ENCODE data around the gene EPHA5. TPM values are rescaled to one million over a fixed set of nuclear protein-coding genes. Genes with fewer than 3 reads are reported as not detected.

Gene EPHA5
- total RNA-seq, 1 experiment from 2014 or later: 8.7 TPM

DNA sequence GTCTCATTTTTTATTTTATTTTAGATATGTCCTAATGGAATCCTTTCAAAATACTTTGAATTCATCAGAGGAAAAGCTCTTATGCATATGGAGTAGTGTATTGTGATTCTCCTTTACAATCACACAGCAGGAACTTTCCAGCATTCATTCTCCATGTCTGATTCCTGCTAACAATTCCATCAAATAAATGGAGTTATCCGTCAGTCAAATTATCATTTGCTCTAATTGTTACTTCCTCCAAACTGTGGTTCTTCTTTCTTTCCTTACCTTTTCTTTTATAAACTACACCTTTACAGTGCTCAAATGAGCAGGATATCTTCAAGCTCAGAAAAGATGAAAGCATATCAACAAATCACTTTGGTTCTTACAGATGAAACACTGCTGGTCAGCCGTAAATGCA lies 80.4 kb downstream of the EPHA5 start:
- DNase-seq: no peak
- H3K4me3 ChIP-seq: no peak overlapping the region
- H3K36me3 ChIP-seq: no peaks in the 10 kb centered on the region; the same call in 1 of the 2 replicates
- no peaks in the 10 kb centered on the region for H3K4me1 ChIP-seq
- no peak overlapping the region for H3K27ac ChIP-seq
- no peaks in the 10 kb centered on the region for H3K27me3 ChIP-seq
- no peaks in the 10 kb centered on the region for H3K9me3 ChIP-seq (replicated peaks)

DNA sequence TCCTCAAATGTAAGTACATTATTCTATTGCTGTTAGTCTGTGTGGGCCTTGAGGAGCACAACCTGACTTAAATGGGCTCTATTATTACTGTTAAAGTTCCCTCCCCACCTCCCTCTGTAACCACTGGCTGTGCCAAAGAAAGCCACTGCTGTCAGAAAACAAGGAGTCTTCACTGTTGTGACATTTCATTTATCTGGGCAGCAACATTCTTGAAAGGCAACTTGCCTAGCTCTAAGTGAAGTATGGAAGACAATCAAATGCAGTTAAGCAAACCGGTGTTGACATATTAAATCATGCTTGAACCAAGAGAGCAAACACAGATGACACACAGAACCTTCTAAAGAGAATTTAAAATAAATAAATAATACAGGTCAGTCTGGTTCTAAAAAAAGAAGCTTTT lies 81.0 kb downstream of the EPHA5 start:
- no peak overlapping the region for H3K27ac ChIP-seq
- H3K27me3 ChIP-seq: no peaks in the 10 kb centered on the region
- no peak overlapping the region for H3K4me3 ChIP-seq
- no peaks in the 10 kb centered on the region for H3K4me1 ChIP-seq
- H3K9me3 ChIP-seq (replicated peaks): no peaks in the 10 kb centered on the region
- no peaks in the 10 kb centered on the region; the same call in 1 of the 2 replicates for H3K36me3 ChIP-seq
- DNase-seq: no peak

DNA sequence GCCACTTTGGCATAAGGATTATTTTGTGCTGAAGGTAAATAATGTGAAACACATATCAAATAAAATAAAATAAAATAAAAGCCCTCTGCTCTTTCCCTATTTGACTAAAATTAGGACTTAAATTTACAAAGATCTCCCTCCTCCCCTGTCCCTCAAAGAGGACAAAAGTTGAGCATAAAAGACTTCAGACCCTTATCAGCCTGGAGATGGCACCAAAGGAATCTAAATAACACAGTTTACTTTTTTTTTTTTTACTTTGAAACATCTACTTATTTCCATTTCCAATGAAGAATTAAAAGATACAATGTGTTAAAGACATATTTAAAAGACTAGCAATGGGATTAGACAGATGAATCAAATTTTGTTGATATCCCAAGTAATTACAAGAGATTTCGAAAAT lies 89.7 kb downstream of the EPHA5 start:
- no peaks in the 10 kb centered on the region; the same call in 1 of the 2 replicates for H3K36me3 ChIP-seq
- no peaks in the 10 kb centered on the region for H3K27me3 ChIP-seq
- 0 out of 2 replicates have a peak, but pooled peaks cover 2% of the 10 kb centered on the region for H3K4me1 ChIP-seq
- no peak for DNase-seq
- no peak overlapping the region for H3K27ac ChIP-seq
- H3K9me3 ChIP-seq (replicated peaks): no peaks in the 10 kb centered on the region
- no peak overlapping the region for H3K4me3 ChIP-seq

DNA sequence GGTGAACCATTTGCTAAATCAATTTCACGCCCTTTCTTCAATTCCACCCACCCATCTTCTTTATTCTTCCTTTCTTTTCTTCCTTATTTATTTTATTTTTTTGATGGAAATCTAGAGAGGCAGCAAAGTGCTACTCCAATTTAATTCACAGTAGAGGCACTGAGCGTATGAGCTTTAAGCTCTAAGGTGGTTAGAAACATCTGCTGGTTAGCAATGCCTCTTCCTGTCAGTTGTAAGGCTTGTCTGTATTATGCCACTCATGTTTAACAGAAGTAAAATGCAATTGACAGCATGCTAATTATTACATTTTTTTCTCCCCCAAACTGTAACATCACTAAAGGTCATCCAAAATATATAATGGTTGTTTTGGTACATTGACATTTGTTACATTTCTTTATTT lies 103.8 kb downstream of the EPHA5 start:
- Histone ChIP-seq H3K4me3 (no peak overlapping the region), H3K27ac (no peak overlapping the region), H3K27me3 (no peaks in the 10 kb centered on the region), H3K4me1 (no peaks in the 10 kb centered on the region), H3K9me3 (replicated peaks) (0 out of 2 replicates have a peak, but pooled peaks cover 3% of the 10 kb centered on the region), H3K36me3 (no peaks in the 10 kb centered on the region)
- no peak for DNase-seq

DNA sequence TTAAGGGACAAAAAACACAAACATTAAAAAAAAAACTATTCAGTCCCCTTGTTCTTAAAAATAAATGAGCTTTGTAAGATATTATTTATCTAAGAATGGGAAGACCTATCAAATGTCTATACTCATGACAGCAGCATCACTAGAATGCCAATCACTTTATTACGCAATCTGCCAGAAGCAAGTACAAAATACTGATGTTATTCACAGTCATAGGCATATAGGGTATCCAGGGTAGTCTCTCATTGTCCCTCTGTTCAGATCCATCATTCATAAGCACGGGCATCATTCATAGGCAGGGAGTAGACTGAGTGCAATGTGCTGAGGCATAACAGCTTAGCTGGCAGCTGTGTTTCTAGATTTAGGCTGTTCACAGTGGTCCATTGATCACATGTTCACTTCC lies 109.1 kb downstream of the EPHA5 start:
- Histone ChIP-seq H3K4me1 (peaks cover 4% of the 10 kb centered on the region; the same call in 1 of the 2 replicates), H3K36me3 (no peaks in the 10 kb centered on the region), H3K9me3 (replicated peaks) (no peaks in the 10 kb centered on the region), H3K27me3 (no peaks in the 10 kb centered on the region), H3K4me3 (no peak overlapping the region), H3K27ac (no peak overlapping the region)
- DNase-seq: peak in 1 of 2 experiments; percentile 44

DNA sequence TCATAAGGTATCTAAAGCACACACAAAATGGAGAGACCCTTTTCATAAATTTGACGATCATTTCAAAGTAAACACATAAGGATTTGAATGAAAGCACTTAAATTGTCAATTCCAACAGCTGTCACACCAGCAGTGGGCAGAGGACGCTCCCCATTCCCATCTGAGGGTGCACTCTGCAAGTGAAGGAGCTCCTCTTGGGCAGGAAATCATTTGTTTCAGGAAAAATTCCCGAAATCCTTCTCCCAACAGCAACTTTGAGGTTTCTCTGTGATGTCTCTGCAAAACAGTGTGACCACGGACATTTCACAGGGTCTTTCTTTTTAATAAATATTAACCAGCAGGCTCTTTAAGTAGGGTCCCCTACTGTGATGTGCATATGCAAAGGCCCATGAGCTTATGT lies 111.0 kb downstream of the EPHA5 start:
- Histone ChIP-seq H3K27me3 (no peaks in the 10 kb centered on the region), H3K4me3 (0 out of 2 replicates have a peak overlapping the region, but pooled peaks have one; percentile 4), H3K36me3 (no peaks in the 10 kb centered on the region), H3K4me1 (peaks cover 4% of the 10 kb centered on the region; the same call in 1 of the 2 replicates), H3K9me3 (replicated peaks) (no peaks in the 10 kb centered on the region), H3K27ac (peak overlapping the region; percentile 31; the same call in 1 of the 2 replicates)
- peak; percentile 61 to 73 for DNase-seq

DNA sequence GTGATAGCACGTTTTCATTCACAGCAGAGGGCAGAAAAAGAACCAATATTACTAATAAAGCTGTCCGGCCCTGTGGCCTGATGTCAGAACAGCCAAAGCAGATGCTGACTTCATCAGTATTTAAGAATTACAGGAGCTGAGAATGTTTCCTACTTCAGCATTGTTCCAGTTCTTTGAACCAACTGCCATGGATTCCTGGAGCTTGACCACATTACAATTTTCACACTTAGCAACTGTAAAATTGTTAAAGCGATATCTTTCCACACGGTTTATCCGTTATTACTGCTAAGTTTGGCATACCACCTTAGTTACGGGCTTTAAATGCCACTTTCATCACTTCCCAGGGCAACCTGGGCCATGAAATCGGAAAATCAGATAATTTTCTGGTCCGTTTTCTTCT lies 118.2 kb downstream of the EPHA5 start:
- no peaks in the 10 kb centered on the region for H3K9me3 ChIP-seq (replicated peaks)
- H3K27me3 ChIP-seq: no peaks in the 10 kb centered on the region
- no peaks in the 10 kb centered on the region for H3K36me3 ChIP-seq
- peak overlapping the region; percentile 5; the same call in 1 of the 2 replicates for H3K4me3 ChIP-seq
- peak overlapping the region; percentile 65 for H3K27ac ChIP-seq
- peaks cover 22% of the 10 kb centered on the region for H3K4me1 ChIP-seq
- DNase-seq: peak; percentile 29 to 72

DNA sequence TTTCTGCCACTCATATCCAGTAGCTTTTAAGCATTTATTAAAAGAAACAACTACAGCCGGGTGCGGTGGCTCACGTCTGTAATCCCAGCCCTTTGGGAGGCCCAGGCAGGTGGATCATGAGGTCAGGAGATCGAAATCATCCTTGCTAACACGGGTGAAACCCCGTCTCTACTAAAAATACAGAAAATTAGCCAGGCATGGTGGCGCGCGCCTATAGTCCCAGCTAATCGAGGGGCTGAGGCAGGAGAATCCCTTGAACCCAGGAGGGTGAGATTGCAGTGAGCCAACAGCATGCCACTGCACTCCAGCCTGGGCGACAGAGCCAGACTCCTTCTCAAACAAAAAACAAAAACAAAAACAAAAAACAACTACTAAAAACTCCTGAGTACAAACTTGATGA lies 119.8 kb downstream of the EPHA5 start:
- H3K4me1 ChIP-seq: peaks cover 22% of the 10 kb centered on the region
- H3K27ac ChIP-seq: no peak overlapping the region
- no peaks in the 10 kb centered on the region for H3K36me3 ChIP-seq
- DNase-seq: no peak
- H3K4me3 ChIP-seq: no peak overlapping the region
- no peaks in the 10 kb centered on the region for H3K9me3 ChIP-seq (replicated peaks)
- H3K27me3 ChIP-seq: no peaks in the 10 kb centered on the region

DNA sequence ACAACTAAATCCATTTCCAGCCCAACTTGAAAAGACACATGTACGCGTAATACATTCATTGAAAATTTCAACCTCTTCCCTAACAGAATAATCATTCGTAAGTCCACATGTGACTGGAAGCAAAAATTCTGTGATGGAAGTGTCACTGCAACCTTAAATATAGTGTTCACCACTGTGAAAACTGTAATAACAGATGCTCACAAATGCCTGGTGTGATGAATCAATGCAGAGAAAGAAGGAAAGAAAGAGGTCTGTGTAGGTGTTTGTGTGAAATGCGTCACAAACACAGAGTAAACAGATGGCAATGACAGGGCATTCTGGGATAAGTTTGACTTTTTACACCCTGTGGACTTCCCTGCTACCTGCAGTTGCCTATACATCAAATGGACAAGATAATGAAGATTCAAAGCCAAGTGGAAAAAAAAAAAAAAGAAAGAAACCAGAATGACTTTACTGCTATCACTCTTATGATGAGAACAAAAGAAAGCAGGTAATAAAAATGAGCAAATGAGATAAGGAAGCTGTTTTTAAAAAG lies 123.3 kb downstream of the EPHA5 start:
- Histone ChIP-seq H3K4me3 (no peak overlapping the region), H3K36me3 (no peaks in the 10 kb centered on the region; the same call in 1 of the 2 replicates), H3K27ac (no peak overlapping the region), H3K9me3 (replicated peaks) (no peaks in the 10 kb centered on the region), H3K4me1 (peaks cover 12% of the 10 kb centered on the region; the same call in 1 of the 2 replicates), H3K27me3 (no peaks in the 10 kb centered on the region)
- no peak for DNase-seq

DNA sequence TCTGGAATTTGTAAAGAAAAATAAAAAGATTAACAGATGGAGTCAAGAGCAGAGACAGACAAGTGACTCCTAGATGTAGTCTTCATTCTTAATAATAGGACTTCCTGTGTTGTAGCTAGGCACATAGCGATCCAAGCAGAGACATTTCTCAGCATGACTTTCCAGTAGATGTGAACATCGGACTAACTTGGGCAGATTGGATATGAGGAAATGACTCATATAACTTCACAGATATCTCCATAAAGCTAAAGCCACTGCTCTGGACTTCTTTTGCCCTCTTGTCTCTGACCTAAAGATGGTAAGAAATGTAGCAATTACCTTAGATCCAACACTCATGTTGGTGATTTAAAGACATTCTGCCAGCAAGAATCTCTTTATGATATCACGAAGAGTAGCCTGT lies 131.7 kb downstream of the EPHA5 start:
- Histone ChIP-seq H3K27ac (no peak overlapping the region), H3K36me3 (no peaks in the 10 kb centered on the region; the same call in 1 of the 2 replicates), H3K27me3 (no peaks in the 10 kb centered on the region), H3K4me3 (no peak overlapping the region), H3K9me3 (replicated peaks) (no peaks in the 10 kb centered on the region), H3K4me1 (no peaks in the 10 kb centered on the region)
- no peak for DNase-seq

DNA sequence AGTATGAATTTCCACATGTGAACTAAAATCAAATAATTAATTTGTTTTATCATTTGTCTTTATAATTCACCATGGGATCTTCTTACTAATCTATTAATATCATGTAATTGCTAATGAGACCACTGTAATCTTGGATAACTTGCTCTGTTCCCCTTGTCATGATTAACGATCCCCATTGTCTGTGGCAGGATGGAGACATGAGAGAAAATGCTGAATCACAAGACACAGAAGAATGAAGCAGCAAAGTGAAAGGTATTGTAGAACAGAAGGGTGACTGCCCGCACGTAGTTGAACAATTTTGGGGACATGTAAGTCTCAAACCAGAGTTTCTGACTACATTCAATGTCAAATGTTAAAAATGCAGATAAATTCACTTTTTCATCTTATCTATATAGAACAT lies 135.2 kb downstream of the EPHA5 start:
- H3K27ac ChIP-seq: no peak overlapping the region
- H3K9me3 ChIP-seq (replicated peaks): no peaks in the 10 kb centered on the region
- no peak for DNase-seq
- no peaks in the 10 kb centered on the region for H3K4me1 ChIP-seq
- H3K36me3 ChIP-seq: 0 out of 2 replicates have a peak, but pooled peaks cover 2% of the 10 kb centered on the region
- H3K4me3 ChIP-seq: no peak overlapping the region
- H3K27me3 ChIP-seq: no peaks in the 10 kb centered on the region

DNA sequence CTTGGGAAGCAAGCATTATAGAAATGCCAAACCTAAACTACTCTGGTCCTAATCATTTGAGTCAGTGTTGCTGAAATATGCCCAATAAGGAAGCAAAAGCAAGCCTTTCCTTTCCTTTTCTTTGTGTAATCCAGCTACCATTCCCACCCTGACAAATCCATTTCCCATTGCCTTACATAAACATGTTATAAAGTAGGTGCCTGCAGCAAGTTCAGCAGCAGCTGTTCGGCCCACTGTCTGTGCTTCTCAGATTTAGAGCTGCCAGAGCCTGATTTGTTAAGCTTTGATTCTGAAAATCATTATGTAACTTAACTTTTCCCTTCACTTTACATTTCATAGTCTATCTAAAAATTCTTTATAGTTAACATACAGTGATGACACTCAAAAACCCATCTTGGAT lies 148.6 kb downstream of the EPHA5 start:
- H3K4me3 ChIP-seq: no peak overlapping the region

DNA sequence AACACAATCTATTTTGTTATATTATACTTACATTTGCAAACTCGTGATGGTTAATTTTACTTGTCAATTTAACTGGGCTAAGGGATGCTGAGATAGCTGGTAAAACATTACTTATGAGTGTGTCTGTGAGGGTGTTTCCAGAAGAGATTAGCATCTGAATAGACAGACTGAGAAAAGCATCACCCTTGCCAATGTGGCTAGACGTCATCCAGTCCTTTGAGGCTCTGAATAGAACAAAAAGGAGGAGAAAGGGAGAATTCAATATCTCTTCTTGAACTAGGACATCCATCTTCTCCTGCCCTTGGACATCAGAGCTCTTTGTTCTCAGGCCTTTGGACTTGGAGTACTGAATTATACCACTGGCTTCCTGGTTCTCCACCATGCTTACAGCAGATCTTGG lies 154.6 kb downstream of the EPHA5 start:
- DNase-seq: no peak
- Histone ChIP-seq H3K36me3 (no peaks in the 10 kb centered on the region), H3K4me1 (peaks cover 24% of the 10 kb centered on the region), H3K27ac (no peak overlapping the region), H3K4me3 (no peak overlapping the region), H3K27me3 (no peaks in the 10 kb centered on the region), H3K9me3 (replicated peaks) (peaks cover 3% of the 10 kb centered on the region; the same call in 1 of the 2 replicates)

More for the DNA sequence above, 148.6 kb downstream of the EPHA5 start:
- peak overlapping the region; percentile 76 for H3K27ac ChIP-seq
- peaks cover 22% of the 10 kb centered on the region for H3K4me1 ChIP-seq
- peak; percentile 78 to 88 for DNase-seq
- H3K36me3 ChIP-seq: no peaks in the 10 kb centered on the region
- no peaks in the 10 kb centered on the region; the same call in 1 of the 2 replicates for H3K9me3 ChIP-seq (replicated peaks)
- no peaks in the 10 kb centered on the region for H3K27me3 ChIP-seq

DNA sequence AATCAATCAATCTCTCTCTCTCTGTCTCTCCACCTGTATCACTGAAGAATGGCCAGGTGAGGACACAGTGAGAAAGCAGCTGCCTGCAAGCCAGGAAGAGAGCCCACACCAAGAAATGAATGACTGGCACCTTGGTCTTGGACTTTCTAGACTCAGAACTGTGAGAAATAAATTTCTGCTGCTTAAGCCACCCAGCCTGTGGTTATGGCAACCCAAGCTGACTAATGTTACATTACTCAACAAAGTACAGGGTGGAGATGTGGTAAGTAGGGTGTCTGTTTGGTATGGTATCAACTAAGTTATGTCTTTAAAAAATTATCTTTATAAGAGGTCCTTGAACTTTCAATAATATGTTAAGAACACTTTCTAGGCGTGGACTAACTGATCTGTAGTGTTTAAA lies 159.3 kb downstream of the EPHA5 start:
- Histone ChIP-seq H3K4me1 (peaks cover 35% of the 10 kb centered on the region), H3K36me3 (no peaks in the 10 kb centered on the region), H3K4me3 (no peak overlapping the region), H3K27me3 (no peaks in the 10 kb centered on the region), H3K27ac (no peak overlapping the region), H3K9me3 (replicated peaks) (peaks cover 4% of the 10 kb centered on the region; the same call in 1 of the 2 replicates)
- DNase-seq: no peak

DNA sequence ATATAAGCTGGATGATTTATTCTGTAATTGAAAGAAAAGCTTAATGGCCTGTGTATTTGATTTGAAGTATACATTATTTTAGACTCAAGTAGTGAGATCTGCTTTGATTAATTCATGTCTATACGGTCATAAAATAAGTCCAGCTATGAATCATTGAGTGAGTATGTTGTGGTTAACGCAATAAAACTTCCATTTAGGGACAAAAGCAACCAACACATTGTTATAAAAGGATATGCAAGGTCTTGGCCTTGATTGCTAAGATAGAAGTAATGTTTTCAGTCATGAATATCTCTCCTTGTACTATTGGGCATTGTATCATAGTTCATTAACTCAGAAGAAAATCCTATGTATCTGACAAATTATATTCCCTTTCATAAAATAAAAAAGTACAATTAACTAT lies 162.1 kb downstream of the EPHA5 start:
- peaks cover 28% of the 10 kb centered on the region for H3K4me1 ChIP-seq
- no peaks in the 10 kb centered on the region for H3K27me3 ChIP-seq
- H3K27ac ChIP-seq: no peak overlapping the region
- no peaks in the 10 kb centered on the region for H3K36me3 ChIP-seq
- H3K4me3 ChIP-seq: no peak overlapping the region
- peaks cover 4% of the 10 kb centered on the region; the same call in 1 of the 2 replicates for H3K9me3 ChIP-seq (replicated peaks)
- DNase-seq: no peak

Measured in SJCRH30 (cell line).